Measurements from ENCODE around the gene CCDC33.

DNA sequence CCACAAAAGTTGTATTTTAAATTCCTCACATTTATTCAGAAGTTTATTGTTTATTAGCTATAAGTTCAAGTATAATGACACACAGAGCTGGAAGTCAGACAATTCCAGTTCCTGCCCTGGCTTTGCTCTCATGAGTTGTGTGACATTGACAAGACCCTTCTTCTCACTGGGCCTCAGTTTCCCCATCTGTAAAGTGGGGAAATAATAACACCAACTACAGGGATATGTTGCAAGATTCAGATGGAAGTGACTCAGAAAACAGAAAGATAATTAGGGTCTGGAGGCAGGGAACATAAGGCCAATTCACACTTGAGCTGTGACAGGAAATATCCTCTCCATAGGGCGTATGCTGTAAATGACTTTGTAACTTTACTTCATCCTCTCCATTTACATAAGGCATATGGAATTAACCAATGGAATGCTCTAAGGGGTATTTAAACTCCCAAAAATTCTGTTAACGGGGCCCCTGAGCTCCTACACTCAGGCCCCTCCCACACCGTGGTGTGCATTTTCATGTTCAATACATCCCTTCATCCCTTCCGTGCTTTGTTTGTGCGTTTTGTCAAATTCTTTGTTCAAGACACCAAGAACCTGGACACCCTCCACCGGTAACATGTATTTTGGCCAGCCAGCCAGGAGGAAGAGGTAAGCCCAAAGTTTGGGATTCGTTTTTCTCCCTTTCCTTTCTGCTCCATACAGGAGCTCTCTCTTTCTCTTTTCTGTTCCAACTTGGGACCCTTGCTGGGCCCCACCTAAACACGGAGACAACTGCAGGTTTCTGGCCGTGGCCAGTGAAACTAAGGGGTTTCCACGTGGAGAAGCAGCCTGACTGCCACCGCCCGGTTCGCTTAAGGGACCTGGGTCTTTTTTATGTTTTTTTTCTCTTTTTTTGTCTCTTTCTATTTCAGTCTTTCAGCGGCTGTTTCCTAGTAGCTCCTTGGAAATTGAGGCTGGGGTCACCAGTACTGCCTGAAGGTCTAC is 114.5 kb downstream of the CCDC33 start:
- TF ChIP-seq, protein P1, sequence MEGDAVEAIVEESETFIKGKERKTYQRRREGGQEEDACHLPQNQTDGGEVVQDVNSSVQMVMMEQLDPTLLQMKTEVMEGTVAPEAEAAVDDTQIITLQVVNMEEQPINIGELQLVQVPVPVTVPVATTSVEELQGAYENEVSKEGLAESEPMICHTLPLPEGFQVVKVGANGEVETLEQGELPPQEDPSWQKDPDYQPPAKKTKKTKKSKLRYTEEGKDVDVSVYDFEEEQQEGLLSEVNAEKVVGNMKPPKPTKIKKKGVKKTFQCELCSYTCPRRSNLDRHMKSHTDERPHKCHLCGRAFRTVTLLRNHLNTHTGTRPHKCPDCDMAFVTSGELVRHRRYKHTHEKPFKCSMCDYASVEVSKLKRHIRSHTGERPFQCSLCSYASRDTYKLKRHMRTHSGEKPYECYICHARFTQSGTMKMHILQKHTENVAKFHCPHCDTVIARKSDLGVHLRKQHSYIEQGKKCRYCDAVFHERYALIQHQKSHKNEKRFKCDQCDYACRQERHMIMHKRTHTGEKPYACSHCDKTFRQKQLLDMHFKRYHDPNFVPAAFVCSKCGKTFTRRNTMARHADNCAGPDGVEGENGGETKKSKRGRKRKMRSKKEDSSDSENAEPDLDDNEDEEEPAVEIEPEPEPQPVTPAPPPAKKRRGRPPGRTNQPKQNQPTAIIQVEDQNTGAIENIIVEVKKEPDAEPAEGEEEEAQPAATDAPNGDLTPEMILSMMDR (IDR thresholded peaks at IDR 0.05), result no peak
- TF ChIP-seq POLR2A (IDR thresholded peaks at IDR 0.05) (no peak), EP300 (IDR thresholded peaks at IDR 0.05) (no peak)
